Fibroblast of the aortic adventitia (primary cell): Measurements from ENCODE around the gene SLC11A1. TPM values are rescaled to one million over a fixed set of nuclear protein-coding genes. Genes with fewer than 3 reads are reported as not detected.

Experiments used
- DNase-seq: peaks from one replicate; pipeline ENCODE4 v3.0.0-alpha.2; 2010; ENCODE audit warnings: low read depth
- H3K4me3 ChIP-seq: 2 replicates; pipeline ENCODE4 v1.5.1; 2011; ENCODE audit warnings: low read depth, mild to moderate bottlenecking, control low read depth, low read length, moderate library complexity
- CTCF ChIP-seq: IDR thresholded peaks from 2 replicates; pipeline ENCODE4 v1.5.1; 2011; ENCODE audit warnings: mild to moderate bottlenecking, low read length, control low read depth, inconsistent platforms; ENCODE audit not compliant: insufficient read depth
- total RNA-seq: library from RNA; depleted of rRNA; stranded (reverse); fragments of >200 nt; gene quantifications from 2 replicates; pipeline ENCODE4 v1.2.3, GENCODE V29; 2012; ENCODE audit warnings: low replicate concordance

SLC11A1 gene
- total RNA-seq, 1 donor, result 0.09 TPM

GRCh38 chr2:218399391-218400166 is 17.5 kb downstream of the SLC11A1 start, which contains the start of gene CTDSP1:
Gene CTDSP1 (plus strand): TSS chr2:218399868. CDS start chr2:218400091, 223 bp downstream.
- peak; percentile 97 for DNase-seq
- no peak for TF ChIP-seq CTCF
- peak within 1 kb of the TSS; percentile 77 for H3K4me3 ChIP-seq

- no peak for DNase-seq
- no peak for TF ChIP-seq CTCF
These were observed 18.3 kb downstream of the SLC11A1 start for GRCh38 chr2:218400167-218400929.

GRCh38 chr2:218400930-218401881 is 19.1 kb downstream of the SLC11A1 start:
- peak overlapping the region; percentile 77 for H3K4me3 ChIP-seq
- no peak for TF ChIP-seq CTCF
- no peak for DNase-seq

More at GRCh38 chr2:218400167-218400929, 18.3 kb downstream of the SLC11A1 start:
- H3K4me3 ChIP-seq, result peak overlapping the region; percentile 77

GRCh38 chr2:218401890-218402289 is 19.8 kb downstream of the SLC11A1 start:
- DNase-seq, result no peak
- H3K4me3 ChIP-seq, result peak overlapping the region; percentile 77
- no peak for TF ChIP-seq CTCF

- H3K4me3 ChIP-seq, result no peak overlapping the region
- no peak for TF ChIP-seq CTCF
- DNase-seq, result no peak
These were observed 20.4 kb downstream of the SLC11A1 start for GRCh38 chr2:218402491-218402901.

GRCh38 chr2:218402911-218403411 is 20.9 kb downstream of the SLC11A1 start:
- no peak for TF ChIP-seq CTCF
- DNase-seq, result no peak
- no peak overlapping the region for H3K4me3 ChIP-seq
